ENCODE results near the gene HK2.
"Not testable (repeated sequence)": the region's sequence is repeated elsewhere in the genome, so short reads cannot be mapped to it uniquely, and the experiment has no call there.

The HK2 gene

DNA sequence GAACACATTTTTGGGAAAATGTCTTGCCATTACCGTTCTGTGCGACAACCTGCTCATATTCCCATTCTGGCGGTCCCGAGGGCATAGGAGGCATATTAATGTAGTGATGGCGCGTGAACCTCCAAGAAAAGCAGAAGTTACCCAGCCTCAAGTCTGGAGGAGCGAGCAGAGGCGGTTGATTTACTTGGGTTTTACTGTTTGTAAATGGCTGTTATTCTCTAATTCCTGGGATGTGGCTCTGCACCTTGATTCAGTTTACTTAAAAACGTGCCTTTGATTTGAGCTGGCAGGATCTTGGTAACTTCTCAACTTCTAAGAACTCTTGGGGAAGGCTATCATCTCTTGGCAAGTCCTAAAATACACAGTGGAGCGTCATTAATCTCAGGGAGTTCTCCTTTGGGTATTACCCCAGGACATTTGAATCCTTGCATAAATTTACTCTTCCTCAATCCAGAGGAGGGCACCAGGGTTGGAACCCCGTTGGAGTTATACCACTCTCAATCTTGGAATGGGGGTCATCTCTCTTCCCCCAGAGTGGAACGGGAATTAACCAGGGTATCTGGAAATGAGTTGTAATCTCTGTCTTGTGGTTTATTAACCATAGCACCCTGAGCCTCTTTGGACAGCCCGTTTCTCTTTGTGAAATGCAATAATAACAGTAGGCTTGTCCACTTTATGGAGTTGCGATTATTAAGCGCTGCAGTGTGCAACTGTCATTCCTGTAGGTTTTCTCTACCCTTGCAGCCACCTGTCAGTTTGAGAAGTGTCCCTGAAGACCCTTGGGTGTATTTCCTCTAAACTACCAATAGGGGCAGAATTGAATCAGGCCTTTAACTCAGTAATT is 2.1 kb downstream of the HK2 start:
- DNase-seq: peak; percentile 75

DNA sequence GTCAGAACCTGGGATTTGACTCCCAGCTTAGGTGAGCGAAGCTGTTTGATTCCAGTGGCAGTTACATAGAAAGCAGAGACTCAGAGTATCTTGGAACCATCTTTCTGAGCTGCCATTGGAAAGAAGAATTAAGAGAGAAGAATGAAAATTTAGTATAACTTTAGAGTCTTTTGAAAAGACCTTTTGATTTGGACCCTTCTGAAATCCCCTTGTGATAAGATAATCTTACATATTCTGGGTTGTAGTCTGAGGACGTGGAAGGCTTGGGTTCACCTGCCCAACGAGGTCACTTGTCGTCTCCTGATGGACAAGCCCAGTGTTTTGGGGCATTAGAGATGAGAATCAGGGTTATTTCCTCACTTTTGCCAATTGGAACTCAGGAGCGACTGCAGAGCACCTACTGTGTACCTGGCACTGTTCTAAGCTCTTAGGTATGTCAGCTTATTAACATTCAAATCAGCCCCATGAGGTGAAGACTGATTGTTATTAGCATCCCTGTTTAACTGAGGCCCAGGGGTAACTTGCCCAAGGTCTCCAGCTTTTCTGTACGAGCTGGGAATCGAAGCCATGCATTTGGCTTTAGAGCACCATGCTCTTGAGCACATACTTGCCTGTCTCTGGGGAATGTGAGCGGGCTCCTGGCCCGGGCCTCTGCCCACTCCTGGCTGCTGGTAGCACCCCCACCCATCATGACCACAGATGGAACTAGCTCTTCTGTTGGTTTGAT is 2.9 kb downstream of the HK2 start:
- no peak for DNase-seq

DNA sequence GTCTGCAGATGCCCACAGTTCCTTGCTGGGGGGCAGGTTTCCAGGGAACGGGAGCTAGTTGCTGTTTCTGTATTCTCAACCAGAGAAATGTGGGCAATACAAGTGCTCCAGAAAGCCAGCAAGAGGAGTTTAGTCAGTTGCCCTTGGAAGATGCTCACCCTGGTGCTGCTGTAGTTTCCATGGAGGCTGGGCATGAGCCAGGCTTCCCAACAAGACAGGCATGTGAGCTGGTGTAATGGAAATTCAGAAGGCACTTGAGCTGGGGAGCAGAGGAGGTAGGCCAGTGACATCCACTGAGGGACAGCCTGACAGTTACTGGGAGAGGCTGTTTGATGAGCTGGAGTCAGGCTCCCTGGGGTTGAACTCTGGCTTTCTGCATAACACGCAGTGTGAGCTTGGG is 7.7 kb downstream of the HK2 start:
- DNase-seq: no peak

DNA sequence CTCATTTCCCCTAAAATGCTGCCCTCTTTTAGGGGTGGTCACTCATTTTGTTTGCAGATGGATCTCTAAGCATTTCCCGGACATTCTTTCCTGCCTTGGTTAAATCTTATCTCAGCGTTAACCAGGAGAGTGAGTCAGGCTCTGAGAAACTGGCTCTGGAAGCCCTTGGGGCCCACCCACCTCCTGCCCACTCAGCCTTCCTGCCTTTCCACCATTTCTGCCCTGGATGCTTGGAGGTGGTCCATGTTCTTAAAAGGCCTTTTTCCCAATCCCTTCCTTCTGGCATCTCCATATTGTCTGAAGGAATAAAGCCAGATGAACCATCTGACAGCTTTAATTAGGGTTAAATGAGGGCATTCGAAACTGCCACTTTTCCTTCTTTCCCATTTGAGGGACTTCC is 9.5 kb downstream of the HK2 start:
- DNase-seq: no peak

DNA sequence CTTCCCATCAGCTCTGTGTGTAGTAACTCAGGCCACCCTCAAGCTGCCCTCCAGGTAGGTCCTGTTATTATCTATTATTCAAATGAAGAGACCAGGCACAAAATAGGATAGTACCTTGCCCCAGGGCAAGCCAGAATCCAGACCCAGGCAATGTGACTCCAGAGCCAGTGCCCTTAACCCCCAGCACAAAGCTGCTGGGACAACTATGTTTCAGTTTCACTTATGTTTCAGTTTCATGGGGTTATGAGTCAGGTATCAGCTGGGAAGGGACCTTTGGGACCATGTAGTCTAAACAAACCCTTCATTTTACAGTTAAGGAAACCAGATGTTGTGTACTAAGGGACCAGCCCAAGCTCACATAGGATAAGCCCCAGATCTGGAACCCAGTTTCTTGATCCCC is 10.0 kb downstream of the HK2 start:
- no peak for DNase-seq

DNA sequence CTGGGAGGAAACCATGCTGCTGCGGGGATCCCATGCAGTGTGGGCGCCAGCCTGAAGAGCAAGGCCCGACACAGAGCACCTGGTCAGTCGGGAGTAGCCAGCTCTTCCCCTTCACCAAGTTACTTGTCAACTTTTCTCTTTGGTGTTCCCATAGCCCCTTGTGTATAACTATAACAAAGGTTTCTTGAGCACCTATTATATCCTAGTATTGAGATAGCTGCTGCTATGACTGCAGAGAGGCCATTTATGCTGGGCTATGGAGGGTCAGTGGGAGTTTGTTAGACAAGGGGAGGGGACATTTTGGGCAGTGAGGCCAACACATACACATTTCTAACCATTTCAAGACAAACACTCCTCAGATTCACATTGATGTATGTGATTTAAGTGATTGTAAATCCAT is 10.8 kb downstream of the HK2 start:
- DNase-seq: no peak

DNA sequence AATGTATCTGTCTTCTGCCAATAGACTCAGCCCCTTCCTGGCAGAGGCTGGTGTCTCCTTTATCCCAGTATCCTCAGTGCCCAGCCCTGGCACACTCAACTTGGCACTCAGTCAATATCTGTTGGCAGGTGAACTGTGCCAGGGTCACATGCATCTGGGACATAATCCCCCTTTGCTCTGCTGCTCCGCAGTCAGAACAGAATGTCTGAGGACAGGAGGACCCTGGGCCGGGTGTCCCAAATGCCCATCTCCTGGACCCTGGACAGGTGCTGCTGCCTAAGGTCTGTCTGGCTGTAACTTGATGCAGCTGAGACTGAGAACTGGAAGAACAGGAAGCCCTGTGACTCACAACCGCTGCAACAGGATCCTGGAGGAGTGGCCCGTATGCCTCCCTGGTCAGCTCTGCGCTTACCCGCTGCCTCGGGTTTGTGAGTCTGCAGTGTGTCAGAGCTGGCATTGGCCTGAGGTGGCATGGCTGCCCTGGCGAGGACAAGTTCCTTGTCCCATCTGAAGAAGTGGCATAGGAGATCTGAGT is 11.4 kb downstream of the HK2 start:
- DNase-seq: peak; percentile 75

DNA sequence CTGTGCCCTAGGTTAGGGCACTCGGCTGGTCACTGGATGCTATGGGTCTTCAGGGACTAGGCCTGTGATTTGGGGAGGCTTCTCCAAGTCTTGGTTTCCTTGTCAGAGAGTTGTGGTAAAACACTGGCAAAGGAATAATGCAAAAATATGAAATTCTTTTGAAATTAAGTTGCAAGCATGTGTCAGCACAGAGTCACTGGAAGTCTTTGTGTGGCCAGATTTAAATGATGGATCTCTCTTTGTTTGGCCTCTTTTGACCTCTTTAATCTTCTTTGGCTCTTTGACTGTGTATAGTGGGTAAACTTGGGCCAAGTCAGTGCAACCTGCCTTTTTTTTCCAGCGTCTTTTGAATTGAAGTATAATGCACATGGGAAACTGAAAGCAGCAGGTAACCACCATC is 12.1 kb downstream of the HK2 start:
- DNase-seq: no peak

DNA sequence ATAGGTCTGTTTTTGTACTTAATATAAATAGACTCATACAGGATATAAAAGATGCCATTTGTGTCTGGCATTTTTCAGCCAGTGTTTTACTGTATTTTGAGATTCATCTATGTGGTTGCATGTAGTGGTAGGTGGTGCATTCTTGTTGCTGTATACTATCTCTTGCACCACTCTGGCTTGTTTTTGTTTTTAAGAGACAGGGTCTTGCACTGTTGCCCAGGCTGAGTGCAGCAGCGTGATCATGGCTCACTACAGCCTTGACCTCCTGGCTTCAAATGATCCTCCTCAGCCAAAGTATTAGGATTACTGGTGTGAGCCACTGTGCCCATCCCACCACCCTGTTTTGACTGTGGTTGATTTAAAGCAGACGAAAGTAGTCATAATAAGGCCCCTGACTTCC is 12.6 kb downstream of the HK2 start:
- no peak for DNase-seq

DNA sequence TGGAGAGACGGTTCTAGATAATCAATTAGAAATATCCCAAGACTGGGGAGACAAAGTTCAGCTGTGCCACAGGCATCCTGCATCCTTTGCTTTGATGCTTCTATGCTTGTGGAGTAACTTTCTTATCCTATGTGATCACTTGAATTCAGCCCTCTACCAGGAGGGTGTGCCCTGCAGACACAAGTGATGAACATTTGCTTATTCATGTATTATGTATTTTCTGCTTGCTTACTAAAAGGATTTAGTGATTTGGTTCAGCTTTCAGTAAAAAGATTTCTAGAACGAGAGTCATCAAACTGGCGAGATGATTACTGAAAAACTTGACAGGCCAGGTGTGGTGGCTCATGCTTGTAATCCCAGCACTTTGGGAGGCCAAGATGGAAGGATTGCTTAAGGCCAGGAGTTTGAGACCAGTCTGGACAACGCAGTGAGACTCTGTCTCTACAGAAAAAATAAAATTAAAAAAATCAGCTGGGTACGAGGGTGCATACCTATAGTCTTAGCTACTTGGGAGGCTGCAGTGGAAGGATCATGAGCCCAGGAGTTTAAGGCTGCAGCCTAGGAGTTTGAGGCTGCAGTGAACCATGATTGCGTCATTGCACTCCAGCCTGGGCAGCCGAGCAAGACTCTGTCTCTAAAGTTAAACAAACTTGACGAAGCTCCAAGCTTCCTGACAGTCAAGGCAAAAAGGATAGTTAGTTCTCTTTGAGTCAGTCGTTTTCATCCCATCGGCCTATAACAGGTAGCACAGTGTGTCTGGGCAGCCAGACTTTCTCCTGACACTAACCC is 13.3 kb downstream of the HK2 start:
- no peak for DNase-seq

DNA sequence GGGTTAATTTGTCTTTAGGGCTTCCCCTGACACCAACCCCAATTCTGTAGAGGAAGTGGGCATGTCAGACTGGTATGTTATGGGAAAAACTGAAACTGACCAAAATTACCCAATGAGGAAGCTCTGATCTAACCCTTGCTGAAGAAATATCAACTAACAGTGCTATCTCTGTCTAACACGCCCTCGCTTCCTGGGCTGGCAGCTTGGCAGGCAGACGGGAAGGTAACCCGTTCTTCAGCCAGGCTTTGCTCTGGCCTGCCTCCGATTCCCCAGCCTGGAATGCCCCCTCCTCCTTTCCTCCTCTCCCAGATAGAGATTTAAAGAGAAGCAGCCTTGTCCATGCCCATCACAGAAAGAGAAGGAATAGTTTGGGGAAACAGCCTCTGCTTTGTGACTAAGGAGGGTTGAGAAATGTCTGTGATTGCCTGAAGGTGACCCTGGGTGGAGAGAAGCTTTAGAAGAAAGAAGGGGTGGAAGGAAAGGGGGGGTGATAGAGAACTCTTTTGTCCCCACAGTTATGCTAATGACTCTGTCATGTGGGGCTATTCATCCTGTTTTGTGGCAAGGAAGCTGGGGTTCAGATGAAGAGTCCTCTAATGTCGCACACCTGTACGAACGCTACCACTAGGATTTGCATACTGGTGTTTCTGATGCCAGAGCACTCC is 15.4 kb downstream of the HK2 start:
- no peak for DNase-seq

DNA sequence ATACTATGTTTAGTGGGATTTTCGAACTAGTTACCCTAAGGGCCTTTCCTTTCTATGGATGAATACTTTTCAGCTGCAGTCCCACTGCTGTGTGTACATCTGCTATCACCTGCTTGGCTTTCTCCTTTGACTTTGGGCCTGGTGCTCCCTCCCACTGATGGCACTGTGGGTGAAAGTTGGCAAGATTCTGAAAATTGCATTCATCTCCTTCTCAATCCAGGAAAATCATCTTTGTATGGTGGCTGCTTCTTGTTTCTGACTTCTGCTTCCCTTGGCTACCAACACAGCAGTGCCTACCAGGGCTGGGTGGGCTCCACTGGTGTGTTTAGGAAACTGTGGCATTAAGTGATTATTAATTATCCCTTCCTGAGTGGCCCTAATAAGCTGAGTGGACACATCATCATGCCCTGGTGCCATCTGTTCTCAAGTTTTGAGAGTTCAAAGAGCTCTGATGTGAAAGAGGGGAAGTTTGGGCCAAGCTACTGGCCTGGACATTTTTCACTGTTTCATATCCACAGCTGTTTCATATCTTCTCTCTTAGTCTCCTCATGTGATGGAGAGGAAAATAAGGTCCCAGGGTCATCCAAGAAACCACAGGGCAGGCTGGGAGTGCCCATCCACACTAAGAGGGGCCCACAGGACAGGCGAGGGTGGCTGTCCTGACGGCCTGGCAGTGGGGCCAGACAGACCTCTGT is 16.7 kb downstream of the HK2 start:
- DNase-seq: no peak

DNA sequence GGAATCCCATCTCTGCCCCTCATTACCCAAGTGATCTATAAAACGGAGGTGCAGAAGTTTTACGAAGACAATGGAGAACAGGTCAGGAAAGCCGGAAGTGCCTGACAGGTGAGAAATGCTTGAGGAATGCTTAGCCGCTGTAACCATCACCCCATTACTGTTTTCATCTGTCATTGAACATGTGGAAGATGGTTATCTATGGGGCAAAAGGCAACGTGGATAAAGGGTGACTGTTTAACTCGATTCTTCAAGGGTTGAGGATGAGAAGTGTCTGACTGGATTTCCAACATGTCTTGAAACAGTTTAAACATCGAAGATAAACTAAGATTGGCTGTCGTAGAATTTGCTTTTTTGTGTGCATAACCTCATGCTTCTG is 17.3 kb downstream of the HK2 start:
- DNase-seq: no peak

DNA sequence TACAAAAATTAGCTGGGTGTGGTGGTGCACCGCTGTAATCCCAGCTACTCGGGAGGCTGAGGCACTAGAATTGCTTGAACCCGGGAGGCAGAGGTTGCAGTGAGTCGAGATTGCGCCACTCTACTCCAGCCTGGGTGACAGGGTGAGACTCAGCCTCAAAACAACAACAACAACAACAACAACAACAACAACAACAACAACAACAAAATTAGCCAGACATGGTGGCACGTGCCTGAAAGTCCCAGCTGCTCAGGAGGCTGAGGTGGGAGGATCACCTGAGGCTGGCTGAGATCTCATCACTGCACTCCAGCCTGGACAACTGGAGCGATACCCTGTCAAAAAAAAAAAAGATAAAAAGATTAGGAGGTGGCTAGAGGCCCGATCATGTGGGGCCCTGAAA is 19.4 kb downstream of the HK2 start:
- DNase-seq: not testable (repeated sequence)

DNA sequence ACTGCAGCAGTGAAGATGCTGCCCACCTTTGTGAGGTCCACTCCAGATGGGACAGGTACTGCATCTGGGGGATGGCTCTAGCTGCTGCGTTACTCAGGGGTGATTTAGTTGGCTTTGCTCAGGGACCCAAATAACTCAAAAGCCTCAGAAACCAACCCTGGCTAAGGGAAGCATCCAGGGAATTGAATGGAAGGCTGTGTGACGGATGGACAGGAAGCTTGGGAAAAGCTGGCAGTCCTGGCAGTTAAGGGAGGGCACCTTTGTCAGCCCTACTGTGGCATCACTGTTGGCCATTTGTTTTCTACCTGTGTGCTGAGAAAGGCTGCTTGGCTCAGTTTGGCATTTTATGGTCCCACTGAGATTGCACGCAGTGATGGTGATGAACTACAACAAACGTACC is 20.5 kb downstream of the HK2 start:
- DNase-seq: no peak

DNA sequence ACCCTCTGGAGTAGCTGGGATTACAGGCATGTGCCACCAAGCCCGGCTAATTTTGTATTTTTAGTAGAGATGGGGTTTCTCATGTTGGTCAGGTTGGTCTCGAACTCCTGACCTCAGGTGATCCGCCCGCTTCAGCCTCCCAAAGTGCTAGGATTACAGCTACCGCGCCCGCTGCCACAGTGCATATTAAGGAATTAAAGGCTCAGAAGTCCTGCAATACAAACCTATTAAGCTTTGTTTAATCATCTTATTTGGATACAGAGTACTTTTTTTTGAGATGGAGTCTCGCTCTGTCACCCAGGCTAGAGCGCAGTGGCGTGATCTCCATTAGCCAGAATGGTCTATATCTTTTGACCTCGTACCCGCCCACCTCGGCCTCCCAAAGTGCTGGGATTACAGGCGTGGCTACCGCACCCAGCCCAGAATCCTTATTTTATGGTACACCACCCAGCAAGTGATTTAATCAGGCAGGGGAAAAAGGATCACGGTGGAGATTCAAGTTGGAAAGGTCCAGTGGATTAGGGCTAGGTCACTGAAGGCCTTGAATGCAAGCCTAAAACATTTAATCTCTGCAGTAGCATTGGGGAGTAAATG is 21.3 kb downstream of the HK2 start:
- DNase-seq: not testable (repeated sequence)

DNA sequence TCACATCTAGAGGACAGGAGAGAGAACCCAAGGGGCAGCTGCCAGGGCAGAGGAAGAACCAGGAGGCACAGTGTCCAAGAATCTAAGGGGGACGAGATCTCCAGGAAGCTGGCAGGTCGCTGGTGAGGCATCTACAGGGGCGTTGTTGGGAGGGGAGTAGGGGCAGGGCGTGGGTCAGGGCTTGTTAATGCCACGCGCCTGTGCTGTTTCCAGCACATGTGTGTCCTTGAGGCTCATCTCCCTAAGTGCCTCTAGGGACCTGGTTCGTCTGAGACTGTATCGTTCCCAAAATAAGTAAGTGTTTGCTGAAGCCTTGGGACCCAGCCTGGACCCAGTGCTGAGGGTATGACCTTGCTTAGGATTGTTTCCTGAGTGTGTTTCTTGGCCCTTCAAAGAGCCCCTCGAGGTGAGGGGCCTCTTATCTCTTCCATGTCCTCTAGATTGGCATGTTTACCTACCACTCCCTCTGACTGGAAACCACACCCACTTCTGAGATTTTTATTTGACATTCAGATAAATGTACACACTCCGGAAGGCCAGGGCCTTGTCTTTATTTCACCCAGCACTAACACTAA is 22.2 kb downstream of the HK2 start:
- no peak for DNase-seq

DNA sequence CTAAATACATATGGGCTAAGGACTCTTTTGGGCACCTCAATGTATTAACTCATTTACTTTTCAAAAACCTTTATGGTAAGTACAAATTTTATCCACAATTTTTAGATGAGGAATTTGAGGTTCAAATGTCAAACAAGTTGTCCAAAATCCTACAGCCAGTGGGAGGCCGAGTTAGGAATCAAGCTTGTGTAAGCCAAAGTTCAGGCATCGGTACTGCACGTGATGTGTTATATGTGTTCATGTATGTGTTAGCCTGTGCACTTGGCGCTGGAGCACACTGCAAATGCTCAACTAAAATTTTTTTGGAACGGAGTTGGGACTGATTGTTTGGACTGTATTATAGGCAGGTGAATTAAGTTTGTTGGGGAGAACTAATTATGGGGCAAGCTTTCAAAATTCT is 22.7 kb downstream of the HK2 start:
- no peak for DNase-seq

DNA sequence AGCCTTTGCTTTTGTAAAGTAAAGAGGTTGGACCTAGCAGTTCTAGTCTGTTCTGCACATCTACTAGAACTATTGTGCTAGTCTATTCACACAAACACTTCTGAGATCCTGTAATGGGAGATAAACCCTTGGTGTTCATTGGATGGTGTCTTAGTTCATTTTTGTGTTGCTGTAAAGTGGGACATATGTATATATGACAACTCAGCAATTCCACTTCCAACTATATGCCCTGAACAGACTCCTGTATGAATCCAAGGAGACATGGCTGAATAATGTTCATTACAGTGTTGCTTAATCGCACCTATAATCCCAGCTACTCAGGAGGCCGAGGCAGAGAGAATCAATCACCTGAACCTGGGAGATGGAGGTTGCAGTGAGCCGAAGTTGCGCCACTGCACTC is 23.3 kb downstream of the HK2 start:
- no peak for DNase-seq

DNA sequence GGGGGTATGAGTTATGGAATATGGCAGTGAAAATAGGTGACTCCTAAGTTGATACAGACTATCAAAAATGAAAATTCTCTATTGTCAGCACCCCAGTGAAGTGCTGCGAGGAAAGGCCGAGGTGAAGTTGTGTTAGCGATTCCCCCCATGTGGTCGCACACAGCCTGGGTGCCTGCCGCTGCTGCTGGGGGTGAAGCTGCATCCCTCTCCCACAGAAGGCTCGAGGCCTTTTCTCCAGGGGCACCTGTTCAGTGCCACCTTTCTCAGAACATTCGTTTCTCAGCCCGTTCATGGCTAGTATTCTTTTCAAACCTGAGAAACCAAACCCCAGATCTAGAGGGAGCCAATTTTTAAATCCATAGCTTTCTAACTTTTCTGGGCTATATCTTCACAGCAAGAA is 23.8 kb downstream of the HK2 start:
- DNase-seq: no peak

DNA sequence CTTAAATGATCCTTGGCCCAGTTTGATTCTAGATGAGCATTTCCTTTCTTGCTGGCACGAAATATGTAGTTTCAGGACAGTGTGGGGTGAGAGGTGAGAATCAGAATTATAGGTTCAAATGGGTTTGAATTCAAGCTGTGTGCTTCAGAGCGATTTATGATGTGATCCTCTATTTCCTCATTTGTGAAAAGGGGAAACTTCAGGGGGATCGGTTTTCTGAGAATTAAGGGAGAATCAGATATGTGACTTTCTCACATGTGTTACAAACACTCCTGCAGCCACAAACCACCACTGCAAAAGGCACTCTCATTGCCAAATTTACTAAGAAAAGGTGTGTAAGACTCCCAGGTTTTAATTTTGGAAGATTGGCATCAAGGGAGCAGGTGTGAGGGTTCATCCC is 24.4 kb downstream of the HK2 start:
- DNase-seq: no peak

DNA sequence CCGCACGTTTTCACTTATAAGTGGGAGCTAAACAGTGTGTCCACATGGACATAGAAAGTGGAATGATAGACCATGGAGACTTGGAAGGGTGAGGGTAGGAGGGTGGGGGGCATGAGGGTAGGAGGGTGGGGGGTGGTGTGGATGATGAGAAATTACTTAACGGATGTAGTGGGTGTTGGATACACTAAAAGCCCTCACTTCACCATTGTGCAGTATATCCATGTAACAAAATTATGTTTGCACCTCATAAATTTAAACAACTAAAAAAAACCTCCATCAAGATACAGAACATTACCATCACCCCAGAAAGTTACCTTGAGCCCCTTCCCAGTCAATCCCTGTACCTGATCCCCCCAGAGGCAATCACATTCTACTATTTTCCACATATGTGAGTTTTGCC is 26.2 kb downstream of the HK2 start:
- DNase-seq: no peak
